IPS-11a (cell line): ENCODE data around the gene LIMK2.

Experiments used
- H3K4me3 ChIP-seq: one replicate; pipeline ENCODE4 v1.5.1; 2013; ENCODE audit warnings: low read depth, low read length, control low read depth

The LIMK2 gene

DNA sequence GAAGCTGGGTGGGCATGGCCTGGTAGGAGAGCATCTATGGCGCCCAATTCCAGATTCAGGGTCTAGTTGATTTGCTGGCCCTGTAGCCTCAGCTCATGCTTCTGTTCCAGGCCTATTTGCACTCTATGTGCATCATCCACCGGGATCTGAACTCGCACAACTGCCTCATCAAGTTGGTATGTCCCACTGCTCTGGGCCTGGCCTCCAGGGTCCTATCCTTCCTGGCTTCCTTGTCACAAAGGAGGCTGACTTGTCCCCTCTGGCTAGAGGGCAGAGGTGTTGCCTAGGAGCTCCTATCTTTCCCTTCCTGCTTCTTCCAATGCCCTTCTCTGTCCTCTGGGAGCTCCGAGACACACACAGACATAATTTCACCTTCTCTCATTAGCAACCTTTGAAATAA, 58.9 kb downstream of the LIMK2 start:
- no peak overlapping the region for H3K4me3 ChIP-seq

DNA sequence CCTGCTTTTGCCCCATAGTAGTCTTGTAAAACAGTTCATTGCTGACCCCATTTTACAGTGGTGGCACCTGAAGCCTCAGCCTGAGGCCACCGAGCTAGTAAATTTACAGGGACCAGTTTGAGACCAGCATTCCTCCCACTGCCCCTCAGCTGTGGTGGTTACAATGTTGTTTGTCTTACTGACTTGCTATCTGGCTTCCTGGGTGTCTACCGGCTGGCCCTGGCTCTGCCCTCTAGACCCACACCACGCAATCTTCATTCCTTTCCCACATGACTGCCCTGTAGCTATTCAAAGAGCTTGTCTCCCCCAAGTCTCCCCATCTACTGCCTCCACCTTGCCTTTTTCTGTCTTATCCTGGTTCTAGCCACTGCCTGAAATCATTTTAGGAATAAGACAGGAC, 59.4 kb downstream of the LIMK2 start:
- no peak overlapping the region for H3K4me3 ChIP-seq

DNA sequence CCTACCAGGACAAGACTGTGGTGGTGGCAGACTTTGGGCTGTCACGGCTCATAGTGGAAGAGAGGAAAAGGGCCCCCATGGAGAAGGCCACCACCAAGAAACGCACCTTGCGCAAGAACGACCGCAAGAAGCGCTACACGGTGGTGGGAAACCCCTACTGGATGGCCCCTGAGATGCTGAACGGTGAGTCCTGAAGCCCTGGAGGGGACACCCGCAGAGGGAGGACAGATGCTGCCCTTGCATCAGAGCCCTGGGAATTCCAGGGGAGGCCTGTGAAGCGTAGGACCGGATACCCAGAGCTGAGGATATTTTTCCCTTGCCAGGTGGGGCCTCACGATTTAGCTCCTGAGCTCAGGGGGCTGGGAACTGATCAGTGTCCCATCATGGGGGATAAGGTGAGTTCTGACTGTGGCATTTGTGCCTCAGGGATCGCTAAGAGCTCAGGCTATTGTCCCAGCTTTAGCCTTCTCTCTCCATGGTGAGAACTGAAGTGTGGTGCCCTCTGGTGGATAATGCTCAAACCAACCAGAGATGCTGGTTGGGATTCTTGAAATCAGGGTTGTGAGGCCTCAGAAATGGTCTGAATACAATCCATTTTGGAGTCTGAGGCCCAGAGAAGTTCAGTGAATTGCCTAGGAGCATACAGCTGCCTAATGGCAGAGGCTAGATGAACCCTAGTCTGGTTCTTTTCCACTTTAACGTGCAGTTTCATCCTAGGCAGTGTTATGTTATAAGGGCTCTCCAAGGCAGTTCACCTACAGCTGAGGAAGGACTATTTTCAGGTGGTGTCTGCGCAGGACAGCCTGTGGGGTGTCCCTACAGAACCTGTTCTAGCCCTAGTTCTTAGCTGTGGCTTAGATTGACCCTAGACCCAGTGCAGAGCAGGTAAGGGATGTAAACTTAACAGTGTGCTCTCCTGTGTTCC, 60.7 kb downstream of the LIMK2 start:
- H3K4me3 ChIP-seq, result no peak overlapping the region

DNA sequence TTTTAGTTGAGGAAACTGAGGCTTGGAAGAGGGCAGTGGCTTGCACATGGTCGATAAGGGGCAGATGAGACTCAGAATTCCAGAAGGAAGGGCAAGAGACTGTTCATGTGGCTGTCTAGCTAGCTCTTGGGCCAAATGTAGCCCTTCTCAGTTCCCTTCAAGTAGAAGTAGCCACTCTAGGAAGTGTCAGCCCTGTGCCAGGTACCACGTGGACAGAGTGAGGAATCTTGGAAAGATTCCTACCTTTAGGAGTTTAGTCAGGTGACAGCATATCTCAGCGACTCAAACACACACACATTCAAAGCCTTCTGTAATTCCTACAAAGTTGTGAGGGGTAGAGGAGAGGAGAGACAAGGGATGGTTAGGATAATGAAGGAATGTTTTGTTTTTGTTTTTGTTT, 61.9 kb downstream of the LIMK2 start:
- no peak overlapping the region for H3K4me3 ChIP-seq

DNA sequence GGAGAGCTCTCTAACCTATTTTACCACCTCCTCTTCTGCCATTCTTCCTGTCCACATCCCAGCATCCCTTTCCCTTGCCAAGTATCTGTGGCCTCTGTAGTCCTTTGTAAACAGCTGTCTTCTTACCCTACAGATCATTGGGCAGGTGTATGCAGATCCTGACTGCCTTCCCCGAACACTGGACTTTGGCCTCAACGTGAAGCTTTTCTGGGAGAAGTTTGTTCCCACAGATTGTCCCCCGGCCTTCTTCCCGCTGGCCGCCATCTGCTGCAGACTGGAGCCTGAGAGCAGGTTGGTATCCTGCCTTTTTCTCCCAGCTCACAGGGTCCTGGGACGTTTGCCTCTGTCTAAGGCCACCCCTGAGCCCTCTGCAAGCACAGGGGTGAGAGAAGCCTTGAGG, 62.9 kb downstream of the LIMK2 start:
- H3K4me3 ChIP-seq, result no peak overlapping the region

DNA sequence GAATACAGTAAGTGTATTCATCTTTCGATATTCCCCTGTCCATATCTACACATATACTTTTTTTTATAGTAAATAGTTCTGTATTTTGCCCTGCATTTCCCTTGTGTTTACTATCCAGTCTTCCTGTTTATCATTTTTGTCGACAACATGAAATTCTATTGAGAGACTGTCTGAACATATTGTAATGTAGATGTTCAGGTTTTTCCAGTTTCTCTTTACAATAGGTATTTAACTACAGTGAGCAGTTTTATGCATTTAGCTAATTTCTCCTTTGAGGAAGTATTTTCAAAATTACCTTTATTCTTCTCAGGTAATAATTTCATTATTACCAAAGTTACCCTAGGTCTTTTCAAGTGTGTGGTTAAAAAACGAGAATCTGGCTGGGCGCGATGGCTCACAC, 63.5 kb downstream of the LIMK2 start:
- no peak overlapping the region for H3K4me3 ChIP-seq

DNA sequence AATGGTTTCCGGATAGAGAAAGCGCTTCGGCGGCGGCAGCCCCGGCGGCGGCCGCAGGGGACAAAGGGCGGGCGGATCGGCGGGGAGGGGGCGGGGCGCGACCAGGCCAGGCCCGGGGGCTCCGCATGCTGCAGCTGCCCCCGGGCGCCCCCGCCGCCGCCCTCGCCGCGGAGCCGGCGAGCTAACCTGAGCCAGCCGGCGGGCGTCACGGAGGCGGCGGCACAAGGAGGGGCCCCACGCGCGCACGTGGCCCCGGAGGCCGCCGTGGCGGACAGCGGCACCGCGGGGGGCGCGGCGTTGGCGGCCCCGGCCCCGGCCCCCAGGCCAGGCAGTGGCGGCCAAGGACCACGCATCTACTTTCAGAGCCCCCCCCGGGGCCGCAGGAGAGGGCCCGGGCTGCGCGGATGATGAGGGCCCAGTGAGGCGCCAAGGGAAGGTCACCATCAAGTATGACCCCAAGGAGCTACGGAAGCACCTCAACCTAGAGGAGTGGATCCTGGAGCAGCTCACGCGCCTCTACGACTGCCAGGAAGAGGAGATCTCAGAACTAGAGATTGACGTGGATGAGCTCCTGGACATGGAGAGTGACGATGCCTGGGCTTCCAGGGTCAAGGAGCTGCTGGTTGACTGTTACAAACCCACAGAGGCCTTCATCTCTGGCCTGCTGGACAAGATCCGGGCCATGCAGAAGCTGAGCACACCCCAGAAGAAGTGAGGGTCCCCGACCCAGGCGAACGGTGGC, 64.5 kb downstream of the LIMK2 start:
- H3K4me3 ChIP-seq, result no peak overlapping the region

DNA sequence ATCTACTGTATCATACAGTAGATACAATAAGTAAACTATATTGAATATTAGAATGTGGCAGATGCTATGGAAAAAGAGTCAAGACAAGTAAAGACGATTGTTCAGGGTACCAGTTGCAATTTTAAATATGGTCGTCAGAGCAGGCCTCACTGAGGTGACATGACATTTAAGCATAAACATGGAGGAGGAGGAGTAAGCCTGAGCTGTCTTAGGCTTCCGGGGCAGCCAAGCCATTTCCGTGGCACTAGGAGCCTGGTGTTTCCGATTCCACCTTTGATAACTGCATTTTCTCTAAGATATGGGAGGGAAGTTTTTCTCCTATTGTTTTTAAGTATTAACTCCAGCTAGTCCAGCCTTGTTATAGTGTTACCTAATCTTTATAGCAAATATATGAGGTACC, 65.6 kb downstream of the LIMK2 start:
- no peak overlapping the region for H3K4me3 ChIP-seq

DNA sequence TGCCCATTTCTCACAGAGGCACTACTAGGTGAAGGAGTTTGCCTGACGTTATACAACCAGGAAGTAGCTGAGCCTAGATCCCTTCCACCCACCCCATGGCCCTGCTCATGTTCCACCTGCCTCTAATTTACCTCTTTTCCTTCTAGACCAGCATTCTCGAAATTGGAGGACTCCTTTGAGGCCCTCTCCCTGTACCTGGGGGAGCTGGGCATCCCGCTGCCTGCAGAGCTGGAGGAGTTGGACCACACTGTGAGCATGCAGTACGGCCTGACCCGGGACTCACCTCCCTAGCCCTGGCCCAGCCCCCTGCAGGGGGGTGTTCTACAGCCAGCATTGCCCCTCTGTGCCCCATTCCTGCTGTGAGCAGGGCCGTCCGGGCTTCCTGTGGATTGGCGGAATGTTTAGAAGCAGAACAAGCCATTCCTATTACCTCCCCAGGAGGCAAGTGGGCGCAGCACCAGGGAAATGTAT, 66.1 kb downstream of the LIMK2 start:
- no peak overlapping the region for H3K4me3 ChIP-seq

DNA sequence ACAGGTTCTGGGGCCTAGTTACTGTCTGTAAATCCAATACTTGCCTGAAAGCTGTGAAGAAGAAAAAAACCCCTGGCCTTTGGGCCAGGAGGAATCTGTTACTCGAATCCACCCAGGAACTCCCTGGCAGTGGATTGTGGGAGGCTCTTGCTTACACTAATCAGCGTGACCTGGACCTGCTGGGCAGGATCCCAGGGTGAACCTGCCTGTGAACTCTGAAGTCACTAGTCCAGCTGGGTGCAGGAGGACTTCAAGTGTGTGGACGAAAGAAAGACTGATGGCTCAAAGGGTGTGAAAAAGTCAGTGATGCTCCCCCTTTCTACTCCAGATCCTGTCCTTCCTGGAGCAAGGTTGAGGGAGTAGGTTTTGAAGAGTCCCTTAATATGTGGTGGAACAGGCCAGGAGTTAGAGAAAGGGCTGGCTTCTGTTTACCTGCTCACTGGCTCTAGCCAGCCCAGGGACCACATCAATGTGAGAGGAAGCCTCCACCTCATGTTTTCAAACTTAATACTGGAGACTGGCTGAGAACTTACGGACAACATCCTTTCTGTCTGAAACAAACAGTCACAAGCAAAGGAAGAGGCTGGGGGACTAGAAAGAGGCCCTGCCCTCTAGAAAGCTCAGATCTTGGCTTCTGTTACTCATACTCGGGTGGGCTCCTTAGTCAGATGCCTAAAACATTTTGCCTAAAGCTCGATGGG, 66.7 kb downstream of the LIMK2 start:
- H3K4me3 ChIP-seq, result no peak overlapping the region

DNA sequence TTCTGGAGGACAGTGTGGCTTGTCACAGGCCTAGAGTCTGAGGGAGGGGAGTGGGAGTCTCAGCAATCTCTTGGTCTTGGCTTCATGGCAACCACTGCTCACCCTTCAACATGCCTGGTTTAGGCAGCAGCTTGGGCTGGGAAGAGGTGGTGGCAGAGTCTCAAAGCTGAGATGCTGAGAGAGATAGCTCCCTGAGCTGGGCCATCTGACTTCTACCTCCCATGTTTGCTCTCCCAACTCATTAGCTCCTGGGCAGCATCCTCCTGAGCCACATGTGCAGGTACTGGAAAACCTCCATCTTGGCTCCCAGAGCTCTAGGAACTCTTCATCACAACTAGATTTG, 67.2 kb downstream of the LIMK2 start:
- no peak overlapping the region for H3K4me3 ChIP-seq

DNA sequence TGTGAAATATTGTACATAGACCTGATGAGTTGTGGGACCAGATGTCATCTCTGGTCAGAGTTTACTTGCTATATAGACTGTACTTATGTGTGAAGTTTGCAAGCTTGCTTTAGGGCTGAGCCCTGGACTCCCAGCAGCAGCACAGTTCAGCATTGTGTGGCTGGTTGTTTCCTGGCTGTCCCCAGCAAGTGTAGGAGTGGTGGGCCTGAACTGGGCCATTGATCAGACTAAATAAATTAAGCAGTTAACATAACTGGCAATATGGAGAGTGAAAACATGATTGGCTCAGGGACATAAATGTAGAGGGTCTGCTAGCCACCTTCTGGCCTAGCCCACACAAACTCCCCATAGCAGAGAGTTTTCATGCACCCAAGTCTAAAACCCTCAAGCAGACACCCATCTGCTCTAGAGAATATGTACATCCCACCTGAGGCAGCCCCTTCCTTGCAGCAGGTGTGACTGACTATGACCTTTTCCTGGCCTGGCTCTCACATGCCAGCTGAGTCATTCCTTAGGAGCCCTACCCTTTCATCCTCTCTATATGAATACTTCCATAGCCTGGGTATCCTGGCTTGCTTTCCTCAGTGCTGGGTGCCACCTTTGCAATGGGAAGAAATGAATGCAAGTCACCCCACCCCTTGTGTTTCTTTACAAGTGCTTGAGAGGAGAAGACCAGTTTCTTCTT, 67.9 kb downstream of the LIMK2 start:
- H3K4me3 ChIP-seq, result no peak overlapping the region

DNA sequence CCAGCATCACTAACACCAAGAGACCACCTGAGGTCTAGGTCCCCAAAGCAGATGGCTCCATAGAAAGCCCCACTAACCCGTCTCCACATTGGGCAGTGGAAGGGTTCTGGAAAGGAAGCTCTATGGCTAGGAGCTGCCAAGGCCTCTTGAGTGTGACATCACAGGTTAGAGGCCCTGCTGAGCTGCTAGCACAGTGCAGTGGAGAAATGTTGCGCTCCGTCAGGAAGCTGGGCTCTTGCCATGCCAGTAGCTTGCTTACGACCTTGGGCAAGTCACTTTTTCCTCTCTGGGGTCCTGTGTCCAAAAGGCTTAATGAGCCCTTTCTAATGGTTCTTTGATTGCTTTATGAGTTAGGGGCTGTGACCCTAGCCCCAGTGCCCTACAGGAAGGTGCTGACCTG, 69.6 kb downstream of the LIMK2 start:
- no peak overlapping the region for H3K4me3 ChIP-seq

DNA sequence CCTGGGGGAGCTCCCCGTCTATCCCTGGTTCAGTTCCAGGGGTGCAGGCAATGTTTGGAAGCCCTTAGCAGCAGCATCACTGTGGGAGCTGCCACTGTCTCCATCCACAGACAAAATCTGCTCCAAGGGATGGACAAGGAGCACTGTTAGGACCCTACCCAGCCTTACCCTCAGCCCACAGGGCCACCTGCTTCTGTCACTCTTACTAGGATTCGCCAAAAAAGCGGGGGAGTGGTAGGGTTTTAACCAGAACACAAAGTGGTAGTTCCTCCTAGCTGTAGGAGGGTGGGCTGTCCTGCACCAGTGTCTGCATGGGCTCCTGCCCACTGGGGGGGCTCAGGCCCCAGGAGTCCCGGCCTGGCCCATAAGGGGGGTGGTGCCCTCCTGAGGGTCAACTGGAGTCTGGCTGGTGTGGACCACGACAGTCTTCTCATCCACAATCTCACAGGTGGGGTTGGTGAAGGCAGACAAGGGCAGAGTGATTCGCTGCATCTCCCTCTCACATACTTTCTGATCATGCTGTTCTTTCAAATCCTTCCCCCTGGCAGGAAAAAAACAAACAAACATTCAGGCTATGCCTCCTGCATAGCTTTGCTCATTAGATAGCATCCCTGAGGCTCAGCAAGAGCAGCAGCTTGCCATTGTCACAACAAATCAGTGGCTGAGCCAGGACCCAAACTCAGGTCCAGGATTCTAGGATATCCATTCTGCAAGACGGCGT, 70.8 kb downstream of the LIMK2 start:
- H3K4me3 ChIP-seq, result no peak overlapping the region

DNA sequence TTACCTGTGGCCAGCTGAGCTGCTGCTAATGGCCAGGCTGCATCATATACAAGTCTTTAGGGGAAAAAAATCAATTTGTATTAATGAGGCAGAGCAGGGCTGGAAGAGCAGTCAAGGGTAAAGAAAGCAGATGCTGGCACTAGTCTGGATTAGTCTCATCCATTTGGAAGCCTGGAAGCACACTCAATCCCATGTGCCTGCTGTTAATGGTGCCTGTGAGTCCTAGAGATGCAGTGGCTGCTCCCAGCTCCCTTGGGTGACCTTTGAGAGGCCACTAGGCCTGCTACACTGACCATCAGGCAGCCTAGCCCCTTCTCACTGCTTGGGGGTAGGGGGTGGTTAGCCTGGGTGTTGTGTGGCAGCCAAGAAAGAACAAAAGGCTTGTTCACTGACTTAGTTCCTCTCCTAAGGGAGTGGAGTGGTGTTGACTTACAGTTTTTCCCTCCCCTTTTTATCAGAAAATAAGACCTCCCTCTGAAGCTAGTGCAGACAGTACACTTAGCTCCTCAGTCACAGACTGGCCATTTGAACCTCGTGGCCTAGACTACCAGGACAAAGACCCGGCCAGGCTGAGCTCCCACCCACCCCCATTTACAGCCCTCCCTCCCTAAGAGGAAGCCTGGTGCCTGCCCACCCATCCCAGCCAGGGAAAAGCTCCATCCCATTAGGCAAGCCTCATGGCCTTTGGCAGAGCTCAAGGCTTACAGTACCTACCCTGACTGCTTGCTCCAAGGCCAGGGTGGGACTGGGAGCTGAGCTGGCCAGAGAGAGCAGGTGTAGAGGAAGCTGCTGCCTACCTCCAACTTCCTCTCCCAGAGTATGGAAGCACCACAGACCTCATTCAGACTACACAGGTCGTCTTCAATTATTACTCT, 72.4 kb downstream of the LIMK2 start:
- no peak overlapping the region for H3K4me3 ChIP-seq

DNA sequence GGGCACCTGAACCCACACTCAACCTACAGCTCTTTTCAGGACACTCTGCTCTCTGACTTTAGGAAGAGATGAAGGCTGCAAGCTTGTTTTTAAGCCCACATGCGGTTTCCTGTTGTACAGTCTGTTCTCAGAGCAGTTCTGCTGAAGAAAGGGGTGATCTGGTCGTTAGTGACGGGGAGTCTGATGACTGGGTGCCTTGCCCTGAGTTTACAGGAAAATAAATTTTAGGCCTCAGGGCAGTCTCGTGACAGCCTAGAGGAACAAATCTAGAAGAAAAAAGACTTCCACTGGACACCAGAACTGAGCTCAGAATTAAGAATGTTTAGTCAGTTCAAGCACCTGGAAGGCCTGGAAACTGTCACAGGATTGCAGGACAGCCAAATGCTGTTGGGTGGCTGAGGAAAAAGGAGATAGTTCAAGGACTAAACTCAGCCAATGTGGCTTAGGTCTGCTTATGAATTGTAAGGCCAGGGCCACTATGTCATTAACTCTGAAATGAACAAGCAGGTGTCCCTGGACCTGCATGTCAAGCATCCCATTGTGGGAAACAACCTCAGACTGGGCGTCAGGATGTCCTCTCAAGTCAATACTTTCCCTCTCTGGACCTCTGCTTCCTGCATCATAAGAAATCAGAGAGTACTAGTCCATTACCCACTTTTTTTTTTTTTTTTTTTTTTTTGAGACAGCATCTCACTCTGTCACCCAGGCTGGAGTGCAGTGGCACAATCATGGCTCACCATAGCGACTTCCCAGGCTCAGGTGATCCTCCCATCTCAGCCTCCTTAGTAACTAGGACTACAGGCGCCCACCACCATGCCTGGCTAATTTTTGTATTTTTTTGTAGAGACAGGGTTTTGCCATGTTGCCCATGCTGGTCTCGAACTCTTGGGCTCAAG, 74.5 kb downstream of the LIMK2 start:
- no peak overlapping the region for H3K4me3 ChIP-seq

DNA sequence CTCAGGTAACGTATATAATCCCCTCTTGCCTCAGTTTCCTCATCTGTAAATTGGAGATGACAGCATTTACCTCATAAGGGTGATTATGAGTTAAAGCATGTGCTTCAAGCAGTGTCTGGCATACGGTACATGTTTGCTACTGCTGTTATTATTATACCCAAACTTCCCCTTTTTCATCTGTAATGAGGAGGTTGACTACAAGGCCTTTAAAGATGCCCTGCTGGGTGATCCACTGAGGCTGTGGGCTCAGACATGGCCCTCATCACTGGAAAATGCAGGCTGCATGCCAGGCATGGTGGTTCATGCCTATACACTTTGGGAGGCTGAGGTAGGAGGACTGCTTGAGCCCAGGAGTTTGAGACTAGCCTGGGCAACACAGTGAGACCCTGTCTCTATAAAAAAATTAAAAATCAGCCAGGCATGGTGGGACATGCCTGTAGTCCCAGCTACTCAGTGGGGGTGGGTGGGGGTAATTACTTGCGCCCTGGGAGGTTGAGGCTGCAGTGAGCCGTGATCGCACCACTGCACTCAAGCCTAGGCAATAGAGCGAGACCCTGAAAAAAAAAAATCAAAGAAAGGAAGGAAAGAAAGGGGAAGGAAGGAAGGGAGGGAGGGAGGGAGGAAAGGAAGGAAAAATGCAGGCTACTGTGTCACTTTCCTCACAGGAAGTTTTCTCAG, 75.9 kb downstream of the LIMK2 start:
- H3K4me3 ChIP-seq, result no peak overlapping the region
